ENCODE data around the gene EVC.

DNA sequence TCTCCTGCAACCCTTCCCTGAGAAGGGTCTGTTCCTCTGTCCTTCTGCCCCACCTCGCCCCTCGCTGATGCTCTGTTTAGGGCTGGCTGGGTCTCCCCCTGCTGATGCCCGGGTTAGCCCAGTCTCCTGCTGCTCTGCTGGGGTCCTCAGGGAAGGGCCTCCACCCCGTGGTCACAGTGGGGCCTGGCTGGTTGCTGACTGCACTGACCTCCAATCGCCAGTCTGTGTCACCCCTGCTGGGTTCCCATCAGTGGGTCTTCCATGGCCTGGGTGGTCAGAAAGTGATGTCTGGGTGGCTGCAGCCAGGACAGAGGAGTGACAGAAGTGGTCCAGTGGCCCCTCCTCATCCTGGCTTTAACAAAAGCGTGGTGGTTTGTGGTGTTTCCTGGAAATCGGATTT lies 44.7 kb downstream of the EVC start:
- TF ChIP-seq, protein P1, sequence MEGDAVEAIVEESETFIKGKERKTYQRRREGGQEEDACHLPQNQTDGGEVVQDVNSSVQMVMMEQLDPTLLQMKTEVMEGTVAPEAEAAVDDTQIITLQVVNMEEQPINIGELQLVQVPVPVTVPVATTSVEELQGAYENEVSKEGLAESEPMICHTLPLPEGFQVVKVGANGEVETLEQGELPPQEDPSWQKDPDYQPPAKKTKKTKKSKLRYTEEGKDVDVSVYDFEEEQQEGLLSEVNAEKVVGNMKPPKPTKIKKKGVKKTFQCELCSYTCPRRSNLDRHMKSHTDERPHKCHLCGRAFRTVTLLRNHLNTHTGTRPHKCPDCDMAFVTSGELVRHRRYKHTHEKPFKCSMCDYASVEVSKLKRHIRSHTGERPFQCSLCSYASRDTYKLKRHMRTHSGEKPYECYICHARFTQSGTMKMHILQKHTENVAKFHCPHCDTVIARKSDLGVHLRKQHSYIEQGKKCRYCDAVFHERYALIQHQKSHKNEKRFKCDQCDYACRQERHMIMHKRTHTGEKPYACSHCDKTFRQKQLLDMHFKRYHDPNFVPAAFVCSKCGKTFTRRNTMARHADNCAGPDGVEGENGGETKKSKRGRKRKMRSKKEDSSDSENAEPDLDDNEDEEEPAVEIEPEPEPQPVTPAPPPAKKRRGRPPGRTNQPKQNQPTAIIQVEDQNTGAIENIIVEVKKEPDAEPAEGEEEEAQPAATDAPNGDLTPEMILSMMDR (IDR thresholded peaks at IDR 0.05), result no peak
- TF ChIP-seq POLR2A (IDR thresholded peaks at IDR 0.05), result no peak
